ENCODE data around the gene FIGNL1.

The FIGNL1 gene

GRCh38 chr7:50396856-50397255 lies 53.3 kb downstream of the FIGNL1 start:
- TF ChIP-seq, protein P1, sequence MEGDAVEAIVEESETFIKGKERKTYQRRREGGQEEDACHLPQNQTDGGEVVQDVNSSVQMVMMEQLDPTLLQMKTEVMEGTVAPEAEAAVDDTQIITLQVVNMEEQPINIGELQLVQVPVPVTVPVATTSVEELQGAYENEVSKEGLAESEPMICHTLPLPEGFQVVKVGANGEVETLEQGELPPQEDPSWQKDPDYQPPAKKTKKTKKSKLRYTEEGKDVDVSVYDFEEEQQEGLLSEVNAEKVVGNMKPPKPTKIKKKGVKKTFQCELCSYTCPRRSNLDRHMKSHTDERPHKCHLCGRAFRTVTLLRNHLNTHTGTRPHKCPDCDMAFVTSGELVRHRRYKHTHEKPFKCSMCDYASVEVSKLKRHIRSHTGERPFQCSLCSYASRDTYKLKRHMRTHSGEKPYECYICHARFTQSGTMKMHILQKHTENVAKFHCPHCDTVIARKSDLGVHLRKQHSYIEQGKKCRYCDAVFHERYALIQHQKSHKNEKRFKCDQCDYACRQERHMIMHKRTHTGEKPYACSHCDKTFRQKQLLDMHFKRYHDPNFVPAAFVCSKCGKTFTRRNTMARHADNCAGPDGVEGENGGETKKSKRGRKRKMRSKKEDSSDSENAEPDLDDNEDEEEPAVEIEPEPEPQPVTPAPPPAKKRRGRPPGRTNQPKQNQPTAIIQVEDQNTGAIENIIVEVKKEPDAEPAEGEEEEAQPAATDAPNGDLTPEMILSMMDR (IDR thresholded peaks at IDR 0.05), result no peak
- TF ChIP-seq ZFX (IDR thresholded peaks at IDR 0.05; ENCODE audit: borderline replicate concordance), result no peak
- no peak overlapping the region for H3K27ac ChIP-seq

DNA sequence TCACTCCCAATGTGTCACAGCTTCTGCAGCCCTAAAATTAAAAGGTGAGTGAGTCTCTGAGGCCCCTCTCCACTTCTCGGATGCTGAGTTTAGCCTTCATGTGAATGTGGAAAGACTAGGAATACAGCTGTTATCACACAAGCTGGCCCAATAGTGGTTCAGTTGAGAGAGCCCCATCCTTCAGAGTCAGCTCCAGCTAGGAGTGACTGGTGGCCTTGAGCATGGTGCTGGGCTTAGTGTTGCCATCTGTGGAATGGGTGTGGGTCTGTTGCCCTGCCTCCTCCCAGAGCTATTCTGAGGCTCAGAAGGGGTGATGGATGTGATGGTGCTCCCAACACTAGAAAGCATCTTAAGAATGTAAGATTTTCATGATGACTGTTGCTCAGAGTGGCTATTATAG lies 55.8 kb downstream of the FIGNL1 start:
- H3K27ac ChIP-seq, result no peak overlapping the region

More for the DNA sequence above, 55.8 kb downstream of the FIGNL1 start:
- TF ChIP-seq, protein P1 (IDR thresholded peaks at IDR 0.05), result no peak
- TF ChIP-seq ZFX (IDR thresholded peaks at IDR 0.05; ENCODE audit: borderline replicate concordance), result no peak

Data from 22Rv1 (cell line).